ENCODE measurements around the gene LRSAM1.

The LRSAM1 gene

GRCh38 chr9:127521919-127522304 lies 70.6 kb downstream of the LRSAM1 start:
- Histone ChIP-seq H3K4me3 (ENCODE audit: low read length) (no peak overlapping the region), H3K79me2 (ENCODE audit: low read length) (no peaks in the 10 kb centered on the region), H3K27me3 (replicated peaks; ENCODE audit: insufficient read depth, low read length) (no peaks in the 10 kb centered on the region), H3K9me3 (replicated peaks; ENCODE audit: insufficient read depth, low read length) (no peaks in the 10 kb centered on the region), H3K27ac (ENCODE audit: low read length) (no peak overlapping the region), H3K4me1 (ENCODE audit: low read length) (no peaks in the 10 kb centered on the region), H3K9me2 (replicated peaks; ENCODE audit: insufficient read depth, low read length) (no peaks in the 10 kb centered on the region), H3K36me3 (replicated peaks; ENCODE audit: insufficient read depth, low read length) (no peaks in the 10 kb centered on the region), H3K9ac (ENCODE audit: low read length) (no peak overlapping the region), H2AFZ (ENCODE audit: low read length) (no peak overlapping the region), H3F3A (ENCODE audit: insufficient read depth, low read length) (no peaks in the 10 kb centered on the region), H3K4me2 (ENCODE audit: low read depth, low read length) (no peak overlapping the region), H4K20me1 (ENCODE audit: insufficient read depth, low read length) (no peaks in the 10 kb centered on the region)
- TF ChIP-seq EZH2 (optimal IDR thresholded peaks at IDR 0.05; ENCODE audit: low read depth, low read length) (no peak), EZH2phosphoT487 (IDR thresholded peaks at IDR 0.05; ENCODE audit: low read length) (no peak), CTCF (IDR thresholded peaks at IDR 0.05; ENCODE audit: low read length) (no peak)
- no peak for DNase-seq

- Histone ChIP-seq H3K4me2 (ENCODE audit: low read depth, low read length) (no peak overlapping the region), H3K9me2 (replicated peaks; ENCODE audit: insufficient read depth, low read length) (no peaks in the 10 kb centered on the region), H3K27ac (ENCODE audit: low read length) (no peak overlapping the region), H3K79me2 (ENCODE audit: low read length) (no peaks in the 10 kb centered on the region), H3K4me3 (ENCODE audit: low read length) (no peak overlapping the region), H3K27me3 (replicated peaks; ENCODE audit: insufficient read depth, low read length) (no peaks in the 10 kb centered on the region), H3K9ac (ENCODE audit: low read length) (no peak overlapping the region), H3F3A (ENCODE audit: insufficient read depth, low read length) (no peaks in the 10 kb centered on the region), H3K9me3 (replicated peaks; ENCODE audit: insufficient read depth, low read length) (no peaks in the 10 kb centered on the region), H2AFZ (ENCODE audit: low read length) (no peak overlapping the region), H4K20me1 (ENCODE audit: insufficient read depth, low read length) (no peaks in the 10 kb centered on the region), H3K36me3 (replicated peaks; ENCODE audit: insufficient read depth, low read length) (no peaks in the 10 kb centered on the region), H3K4me1 (ENCODE audit: low read length) (no peaks in the 10 kb centered on the region)
- DNase-seq = no peak
- TF ChIP-seq CTCF (IDR thresholded peaks at IDR 0.05; ENCODE audit: low read length) (no peak), EZH2 (optimal IDR thresholded peaks at IDR 0.05; ENCODE audit: low read depth, low read length) (no peak), EZH2phosphoT487 (IDR thresholded peaks at IDR 0.05; ENCODE audit: low read length) (no peak)
Observed at GRCh38 chr9:127522727-127523126, 71.4 kb downstream of the LRSAM1 start.

GRCh38 chr9:127523312-127523851 lies 72.1 kb downstream of the LRSAM1 start:
- Histone ChIP-seq H3K79me2 (ENCODE audit: low read length) (no peaks in the 10 kb centered on the region), H3K36me3 (replicated peaks; ENCODE audit: insufficient read depth, low read length) (no peaks in the 10 kb centered on the region), H3K9me2 (replicated peaks; ENCODE audit: insufficient read depth, low read length) (no peaks in the 10 kb centered on the region), H3F3A (ENCODE audit: insufficient read depth, low read length) (no peaks in the 10 kb centered on the region), H2AFZ (ENCODE audit: low read length) (no peak overlapping the region), H3K27ac (ENCODE audit: low read length) (no peak overlapping the region), H3K27me3 (replicated peaks; ENCODE audit: insufficient read depth, low read length) (no peaks in the 10 kb centered on the region), H4K20me1 (ENCODE audit: insufficient read depth, low read length) (no peaks in the 10 kb centered on the region), H3K4me1 (ENCODE audit: low read length) (no peaks in the 10 kb centered on the region), H3K9me3 (replicated peaks; ENCODE audit: insufficient read depth, low read length) (no peaks in the 10 kb centered on the region), H3K4me2 (ENCODE audit: low read depth, low read length) (no peak overlapping the region), H3K4me3 (ENCODE audit: low read length) (no peak overlapping the region), H3K9ac (ENCODE audit: low read length) (no peak overlapping the region)
- TF ChIP-seq EZH2phosphoT487 (IDR thresholded peaks at IDR 0.05; ENCODE audit: low read length) (no peak), CTCF (IDR thresholded peaks at IDR 0.05; ENCODE audit: low read length) (peak; percentile 47)
- DNase-seq = no peak

All from MM.1S (cell line).